Liver (tissue), 9 donors: ENCODE measurements around the gene RALGAPB. TPM values are rescaled to one million over a fixed set of nuclear protein-coding genes. Genes with fewer than 3 reads are reported as not detected.

Experiments
- DNase-seq: peaks from one replicate; pipeline ENCODE4 v3.0.0-alpha.2; 2017; ENCODE audit warnings: low spot score
- H3K27ac ChIP-seq, 2 donors: one replicate each; pipeline ENCODE4 v1.7.0; 2013; ENCODE audit warnings: inconsistent platforms in 2 of 2, low read length in 2 of 2, control low read depth in 1 of 2, low read depth in 1 of 2, mild to moderate bottlenecking in 1 of 2
- H3K27me3 ChIP-seq, 4 donors: one replicate each; pipeline versions ENCODE4 v1.6.1 to v1.7.0; 2013; ENCODE audit warnings: low read length in 3 of 4, inconsistent platforms in 1 of 4, mild to moderate bottlenecking in 1 of 4, moderate library complexity in 1 of 4; ENCODE audit not compliant: control insufficient read depth in 4 of 4, insufficient read depth in 4 of 4
- H3K36me3 ChIP-seq, 4 donors: one replicate each; pipeline versions ENCODE4 v1.6.1 to v1.7.0; 2013; ENCODE audit warnings: low read length in 3 of 4, mild to moderate bottlenecking in 3 of 4, low read depth in 1 of 4, moderate library complexity in 1 of 4; ENCODE audit not compliant: control insufficient read depth in 4 of 4, insufficient read depth in 3 of 4
- H3K4me1 ChIP-seq, 4 donors: one replicate each; pipeline versions ENCODE4 v1.6.1 to v1.7.0; 2013; ENCODE audit warnings: low read length in 3 of 4, mild to moderate bottlenecking in 3 of 4, moderate library complexity in 1 of 4; ENCODE audit not compliant: control insufficient read depth in 4 of 4, insufficient read depth in 4 of 4
- H3K4me3 ChIP-seq, 3 donors: one replicate each; pipeline versions ENCODE4 v1.6.1 to v1.7.0; 2013; ENCODE audit warnings: low read length in 3 of 3, control low read depth in 1 of 3, low read depth in 1 of 3, mild to moderate bottlenecking in 1 of 3
- H3K9ac ChIP-seq, 2 donors: one replicate each; pipeline ENCODE4 v1.7.0; 2013; ENCODE audit warnings: low read length in 2 of 2, mild to moderate bottlenecking in 2 of 2, moderate library complexity in 2 of 2, control low read depth in 1 of 2, low read depth in 1 of 2
- H3K9me3 ChIP-seq, 4 donors: one replicate each; pipeline versions ENCODE4 v1.6.1 to v1.7.0; 2013; ENCODE audit warnings: low read length in 3 of 4; ENCODE audit not compliant: control insufficient read depth in 4 of 4
- EGR1 ChIP-seq, 2 donors: IDR thresholded peaks; 2 replicates each; pipeline ENCODE4 v1.6.1; 2016 to 2018; ENCODE audit warnings: antibody characterized with exemption in 2 of 2, low read depth in 2 of 2
- FOXA1 ChIP-seq: IDR thresholded peaks from 2 replicates; pipeline ENCODE4 v1.6.1; 2016; ENCODE audit warnings: antibody characterized with exemption
- FOXA2 ChIP-seq: IDR thresholded peaks from 2 replicates; pipeline ENCODE4 v1.6.1; 2016; ENCODE audit warnings: antibody characterized with exemption
- GABPA ChIP-seq, 2 donors: IDR thresholded peaks in 1 of 2; conservative IDR thresholded peaks in 1 of 2; 2 replicates each; pipeline ENCODE4 v1.6.1; 2016; ENCODE audit warnings: antibody characterized with exemption in 2 of 2, mild to moderate bottlenecking in 1 of 2, moderate library complexity in 1 of 2
- HNF4A ChIP-seq, 2 donors: conservative IDR thresholded peaks; 2 replicates each; pipeline ENCODE4 v1.6.1; 2016; ENCODE audit warnings: antibody characterized with exemption in 2 of 2, mild to moderate bottlenecking in 2 of 2
- HNF4G ChIP-seq: IDR thresholded peaks from 2 replicates; pipeline ENCODE4 v1.6.1; 2016; ENCODE audit warnings: antibody characterized with exemption
- JUND ChIP-seq, 2 donors: IDR thresholded peaks; 2 replicates each; pipeline ENCODE4 v1.6.1; 2016; ENCODE audit warnings: antibody characterized with exemption in 2 of 2
- MAX ChIP-seq: IDR thresholded peaks from 2 replicates; pipeline ENCODE4 v1.6.1; 2016; ENCODE audit warnings: antibody characterized with exemption
- NR2F2 ChIP-seq: IDR thresholded peaks from 2 replicates; pipeline ENCODE4 v1.6.1; 2016; ENCODE audit warnings: antibody characterized with exemption
- RAD21 ChIP-seq, 2 donors: IDR thresholded peaks; 2 replicates each; pipeline ENCODE4 v1.6.1; 2016; ENCODE audit warnings: antibody characterized with exemption in 2 of 2, mild to moderate bottlenecking in 2 of 2
- REST ChIP-seq: IDR thresholded peaks from 2 replicates; pipeline ENCODE4 v1.6.1; 2016; ENCODE audit warnings: antibody characterized with exemption, mild to moderate bottlenecking
- RXRA ChIP-seq, 2 donors: IDR thresholded peaks; 2 replicates each; pipeline ENCODE4 v1.6.1; 2017 to 2018; ENCODE audit warnings: antibody characterized with exemption in 2 of 2, mild to moderate bottlenecking in 1 of 2
- SP1 ChIP-seq: IDR thresholded peaks from 2 replicates; pipeline ENCODE4 v1.6.1; 2018; ENCODE audit warnings: antibody characterized with exemption, mild to moderate bottlenecking
- TAF1 ChIP-seq: conservative IDR thresholded peaks from 2 replicates; pipeline ENCODE4 v1.6.1; 2016; ENCODE audit warnings: antibody characterized with exemption, mild to moderate bottlenecking
- YY1 ChIP-seq: IDR thresholded peaks from 2 replicates; pipeline ENCODE4 v1.6.1; 2016; ENCODE audit warnings: antibody characterized with exemption, mild to moderate bottlenecking
- ZBTB33 ChIP-seq: IDR thresholded peaks from 2 replicates; pipeline ENCODE4 v1.6.1; 2016; ENCODE audit warnings: antibody characterized with exemption
- WGBS: extraction: QIAGEN DNeasy Blood & Tissue Kit; methylation state at CpG from one replicate; pipeline ENCODE4 v1.1.7; 2013; 5-methylcytosine and 5-hydroxymethylcytosine counted together
- polyA plus RNA-seq, 2 donors: library from polyadenylated mRNA; stranded (reverse) in 1 of 2; unstranded in 1 of 2; fragments of 200-250 nt in 1 of 2; fragments of >200 nt in 1 of 2; fragmentation: Nextera tagmentation in 1 of 2; extraction: Ambion mirVana in 1 of 2; gene quantifications; one replicate each; pipeline versions ENCODE4 v1.2.1 to v1.2.3, GENCODE V29; 2013 to 2015
- total RNA-seq, 2 donors: library from RNA; depleted of rRNA; stranded (reverse); fragments of >200 nt; gene quantifications; one replicate each; pipeline ENCODE4 v1.2.3, GENCODE V29; 2014
- TF ChIP-seq, protein P1 (sequence below): fragments of 150-350 bp; IDR thresholded peaks from 2 replicates; pipeline ENCODE4 v1.5.1; 2017; ENCODE audit warnings: improper control_type of control experiment, low read depth, low read length; ENCODE audit not compliant: missing input control
- TF ChIP-seq, protein P2 (sequence below): IDR thresholded peaks from 2 replicates; pipeline ENCODE4 v1.6.1; 2016; ENCODE audit warnings: antibody characterized with exemption
- donor health status: healthy.
- donor health status: healthy.
- donor health status: healthy.
- donor health status: healthy.
- donor health status: healthy.

RALGAPB gene
- total and polyA plus RNA-seq, 4 donors = 4.3 to 19.7 (median 9.5) TPM

GRCh38 chr20:38534756-38535155 is 62.1 kb downstream of the RALGAPB start (continued):
- no peak for TF ChIP-seq TAF1
- TF ChIP-seq HNF4G = no peak
- no peak for TF ChIP-seq MAX

DNA sequence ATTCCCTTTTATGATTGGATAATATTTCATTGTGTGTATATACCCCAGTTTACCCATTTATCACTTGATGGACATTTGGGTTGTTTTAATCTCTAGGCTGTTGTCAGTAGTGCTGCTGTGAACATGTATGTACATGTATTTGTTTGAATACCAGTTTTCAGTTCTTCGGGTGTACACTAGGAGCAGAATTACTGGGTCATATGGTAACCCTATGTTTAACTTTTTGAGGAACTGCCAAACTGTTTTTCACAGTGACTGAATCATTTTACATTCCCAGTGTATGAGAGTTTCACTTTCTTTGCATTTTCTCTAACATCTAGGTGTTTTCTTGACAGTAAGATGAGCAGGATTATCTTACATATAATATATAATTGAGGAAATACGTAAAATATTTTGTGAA is 63.7 kb downstream of the RALGAPB start:
- peaks cover 0 to 4% (median 2%) of the 10 kb centered on the region in 4 donors for H3K4me1 ChIP-seq
- TF ChIP-seq, protein P1, sequence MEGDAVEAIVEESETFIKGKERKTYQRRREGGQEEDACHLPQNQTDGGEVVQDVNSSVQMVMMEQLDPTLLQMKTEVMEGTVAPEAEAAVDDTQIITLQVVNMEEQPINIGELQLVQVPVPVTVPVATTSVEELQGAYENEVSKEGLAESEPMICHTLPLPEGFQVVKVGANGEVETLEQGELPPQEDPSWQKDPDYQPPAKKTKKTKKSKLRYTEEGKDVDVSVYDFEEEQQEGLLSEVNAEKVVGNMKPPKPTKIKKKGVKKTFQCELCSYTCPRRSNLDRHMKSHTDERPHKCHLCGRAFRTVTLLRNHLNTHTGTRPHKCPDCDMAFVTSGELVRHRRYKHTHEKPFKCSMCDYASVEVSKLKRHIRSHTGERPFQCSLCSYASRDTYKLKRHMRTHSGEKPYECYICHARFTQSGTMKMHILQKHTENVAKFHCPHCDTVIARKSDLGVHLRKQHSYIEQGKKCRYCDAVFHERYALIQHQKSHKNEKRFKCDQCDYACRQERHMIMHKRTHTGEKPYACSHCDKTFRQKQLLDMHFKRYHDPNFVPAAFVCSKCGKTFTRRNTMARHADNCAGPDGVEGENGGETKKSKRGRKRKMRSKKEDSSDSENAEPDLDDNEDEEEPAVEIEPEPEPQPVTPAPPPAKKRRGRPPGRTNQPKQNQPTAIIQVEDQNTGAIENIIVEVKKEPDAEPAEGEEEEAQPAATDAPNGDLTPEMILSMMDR = no peak
- TF ChIP-seq RXRA (IDR thresholded peaks at IDR 0.05) = no peak
- TF ChIP-seq HNF4A (conservative IDR thresholded peaks at IDR 0.05) = no peak
- no peak for TF ChIP-seq NR2F2
- no peak for TF ChIP-seq ZBTB33
- no peak for TF ChIP-seq FOXA2
- TF ChIP-seq YY1 = no peak
- no peak overlapping the region for H3K4me3 ChIP-seq
- no peak overlapping the region for H3K27ac ChIP-seq
- peaks cover 6 to 67% (median 55%) of the 10 kb centered on the region in 4 donors for H3K36me3 ChIP-seq
- WGBS = 95% methylated on average over 2 of the region's 2 CpGs
- no peaks in the 10 kb centered on the region for H3K9me3 ChIP-seq
- no peak for DNase-seq
- H3K27me3 ChIP-seq = no peaks in the 10 kb centered on the region
- no peak overlapping the region for H3K9ac ChIP-seq

DNA sequence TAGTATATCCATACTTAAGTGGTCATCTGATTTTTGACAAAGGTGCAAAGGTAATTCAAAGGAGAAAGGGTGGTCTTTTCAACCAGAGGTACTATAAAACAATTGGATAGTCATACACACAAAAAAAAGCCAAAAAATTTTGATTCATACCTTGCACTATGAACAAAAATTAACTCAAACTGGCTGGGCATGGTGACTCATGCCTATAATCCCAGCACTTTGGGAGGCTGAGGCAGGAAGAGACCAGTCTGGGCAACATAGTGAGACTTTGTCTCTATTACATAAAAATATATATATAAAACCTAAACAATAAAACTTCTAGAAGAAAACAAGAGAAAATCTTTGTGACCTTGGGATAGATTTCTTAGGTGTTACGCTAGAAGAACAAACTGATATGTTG is 64.5 kb downstream of the RALGAPB start:
- peaks cover 8 to 72% (median 60%) of the 10 kb centered on the region in 4 donors for H3K36me3 ChIP-seq
- TF ChIP-seq ZBTB33 (no peak), REST (no peak), NR2F2 (no peak), RXRA (IDR thresholded peaks at IDR 0.05) (no peak), RAD21 (IDR thresholded peaks at IDR 0.05) (no peak), MAX (no peak), FOXA2 (no peak), JUND (IDR thresholded peaks at IDR 0.05) (no peak), HNF4A (conservative IDR thresholded peaks at IDR 0.05) (no peak), HNF4G (no peak), FOXA1 (no peak), TAF1 (no peak), GABPA (IDR thresholded peaks at IDR 0.05 in 1 of 2, conservative IDR thresholded peaks at IDR 0.05 in 1 of 2) (no peak), SP1 (no peak), EGR1 (IDR thresholded peaks at IDR 0.05; ENCODE audit: low read depth in 2 of 2) (no peak)
- TF ChIP-seq, protein P2, sequence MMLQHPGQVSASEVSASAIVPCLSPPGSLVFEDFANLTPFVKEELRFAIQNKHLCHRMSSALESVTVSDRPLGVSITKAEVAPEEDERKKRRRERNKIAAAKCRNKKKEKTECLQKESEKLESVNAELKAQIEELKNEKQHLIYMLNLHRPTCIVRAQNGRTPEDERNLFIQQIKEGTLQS = no peak
- TF ChIP-seq, protein P1 = no peak

More for the DNA sequence above, 64.5 kb downstream of the RALGAPB start:
- no peaks in the 10 kb centered on the region for H3K9me3 ChIP-seq
- 98% methylated on average over 1 of the region's 1 CpG for WGBS
- H3K4me1 ChIP-seq = peaks cover 0 to 3% (median 1%) of the 10 kb centered on the region in 4 donors
- no peak for DNase-seq
- no peak overlapping the region for H3K27ac ChIP-seq
- no peaks in the 10 kb centered on the region for H3K27me3 ChIP-seq
- no peak overlapping the region for H3K9ac ChIP-seq
- no peak overlapping the region for H3K4me3 ChIP-seq
